PC-3 (cell line): ENCODE results near the gene UBE2G1. TPM values are rescaled to one million over a fixed set of nuclear protein-coding genes. Genes with fewer than 3 reads are reported as not detected.

Experiments
- ATAC-seq: fragments of 200-7000 bp; cut with Tn5 transposase; 2 replicates; pipeline ENCODE4 v1.9.1; 2020; ENCODE audit warnings: mild to moderate bottlenecking, moderate library complexity
- BruUV-seq: library from RNA; stranded (reverse); fragments of 400-500 nt; replicated peaks from 2 replicates; lab custom pipeline; 2021; lab: Mats Ljungman, UMichigan
- CTCF ChIA-PET: fragments of 300-600 bp; sonication (Branson Sonifier 250); formaldehyde crosslinking; loops from one replicate; lab custom pipeline; 2022; ENCODE audit warnings: antibody characterized with exemption; lab: Charles Lee
- POLR2A ChIA-PET: fragments of 300-600 bp; sonication (Branson Sonifier 250); formaldehyde crosslinking; loops from one replicate; lab custom pipeline; 2022; ENCODE audit warnings: antibody characterized with exemption; ENCODE audit not compliant: unreplicated experiment; lab: Charles Lee
- DNase-seq: peaks from one replicate; pipeline ENCODE4 v3.0.0-alpha.2; 2015
- H2AFZ ChIP-seq: fragments of 300-600 bp; sonication (generic); 2 replicates; pipeline ENCODE4 v1.6.0; 2016; ENCODE audit warnings: antibody characterized with exemption, low read length
- H3F3A ChIP-seq: fragments of 300-600 bp; sonication (generic); one replicate; pipeline ENCODE4 v1.6.0; 2017; ENCODE audit warnings: antibody characterized with exemption, low read length, control low read depth, mild to moderate bottlenecking; ENCODE audit not compliant: unreplicated experiment
- H3K27ac ChIP-seq: fragments of 300-600 bp; sonication (generic); 2 replicates; pipeline ENCODE4 v1.5.1; 2016; ENCODE audit warnings: mild to moderate bottlenecking, low read length
- H3K27me3 ChIP-seq: fragments of 300-600 bp; sonication (generic); 2 replicates; pipeline ENCODE4 v1.6.1; 2016; ENCODE audit warnings: low read length, mixed read lengths
- H3K36me3 ChIP-seq: fragments of 300-600 bp; sonication (generic); 2 replicates; pipeline ENCODE4 v1.6.1; 2016; ENCODE audit warnings: low read depth, mixed run types, low read length, mixed read lengths
- H3K4me1 ChIP-seq: fragments of 300-600 bp; sonication (generic); 2 replicates; pipeline ENCODE4 v1.5.1; 2016; ENCODE audit warnings: low read length; ENCODE audit not compliant: insufficient read depth
- H3K4me2 ChIP-seq: fragments of 300-600 bp; sonication (generic); 2 replicates; pipeline ENCODE4 v1.6.0; 2016; ENCODE audit warnings: low read length
- H3K4me3 ChIP-seq: fragments of 300-600 bp; sonication (generic); 2 replicates; pipeline ENCODE4 v1.5.1; 2016; ENCODE audit warnings: mild to moderate bottlenecking, low read length, mixed read lengths
- H3K79me2 ChIP-seq: fragments of 300-600 bp; sonication (generic); 2 replicates; pipeline ENCODE4 v1.6.1; 2017; ENCODE audit warnings: low read length, mixed read lengths
- H3K9ac ChIP-seq: fragments of 300-600 bp; sonication (generic); 2 replicates; pipeline ENCODE4 v1.6.0; 2016; ENCODE audit warnings: mild to moderate bottlenecking, low read length
- H3K9me2 ChIP-seq: fragments of 300-600 bp; sonication (generic); replicated peaks from 2 replicates; pipeline ENCODE4 v1.6.1; 2016; ENCODE audit warnings: mixed run types, low read length, mixed read lengths
- H3K9me3 ChIP-seq: fragments of 300-600 bp; sonication (generic); 2 replicates; pipeline ENCODE4 v1.6.1; 2016; ENCODE audit warnings: low read length, mixed read lengths
- H4K20me1 ChIP-seq: fragments of 300-600 bp; sonication (generic); 2 replicates; pipeline ENCODE4 v1.6.1; 2016; ENCODE audit warnings: low read length, mixed read lengths
- EZH2 ChIP-seq: fragments of 300-600 bp; sonication (generic); IDR thresholded peaks from one replicate; pipeline ENCODE4 v1.6.1; 2017; ENCODE audit warnings: antibody characterized with exemption, mild to moderate bottlenecking, low read length; ENCODE audit not compliant: unreplicated experiment
- EZH2phosphoT487 ChIP-seq: fragments of 300-600 bp; sonication (generic); IDR thresholded peaks from 2 replicates; pipeline ENCODE4 v1.6.1; 2018; ENCODE audit warnings: mild to moderate bottlenecking, antibody characterized with exemption, low read length, borderline replicate concordance
- intact Hi-C: fragments of 100-400 bp; cut with micrococcal nuclease; formaldehyde crosslinking; loops from 2 replicates; pipeline ENCODE4 v1.9.0; 2023
- total RNA-seq: library from RNA; depleted of rRNA; stranded (reverse); fragments of >200 nt; gene quantifications from 2 replicates; pipeline ENCODE4 v1.2.3, GENCODE V29; 2014
- TF ChIP-seq, protein P1 (sequence below): fragments of 300-600 bp; sonication (generic); conservative IDR thresholded peaks from 2 replicates; pipeline ENCODE4 v1.5.1; 2017; ENCODE audit warnings: antibody characterized with exemption, low read depth, mild to moderate bottlenecking, low read length

UBE2G1 gene
- total RNA-seq, 1 experiment from 2014 or later: 35.8 TPM

DNA sequence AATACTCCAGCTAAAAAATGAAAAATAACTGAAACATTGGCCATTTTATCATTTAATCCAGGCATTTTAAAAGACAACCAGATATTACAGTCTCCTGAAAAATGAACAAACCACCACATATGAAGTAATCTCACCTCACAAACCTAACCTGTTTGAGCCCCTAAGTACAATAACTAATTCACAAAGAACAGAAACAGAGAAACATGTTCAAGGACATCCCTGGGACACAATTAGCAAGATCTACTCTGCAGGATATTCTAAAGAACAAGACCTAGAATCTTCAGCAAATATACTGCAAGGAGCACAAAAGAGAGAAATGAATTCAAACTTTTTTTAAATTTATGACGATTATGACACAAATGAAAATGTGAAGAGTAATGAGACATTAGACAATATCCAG, 51.9 kb downstream of the UBE2G1 start:
- Histone ChIP-seq H3K9me2 (no peaks in the 10 kb centered on the region), H3K36me3 (no peaks in the 10 kb centered on the region), H3F3A (no peaks in the 10 kb centered on the region), H4K20me1 (peaks cover 8% of the 10 kb centered on the region; the same call in 1 of the 2 replicates), H3K9me3 (no peaks in the 10 kb centered on the region), H3K27me3 (no peaks in the 10 kb centered on the region), H3K79me2 (peaks cover 98% of the 10 kb centered on the region), H3K9ac (no peak overlapping the region), H3K4me1 (no peaks in the 10 kb centered on the region), H3K4me3 (no peak overlapping the region), H2AFZ (no peak overlapping the region), H3K27ac (no peak overlapping the region), H3K4me2 (no peak overlapping the region)
- no peak for ATAC-seq
- TF ChIP-seq EZH2 (no peak), EZH2phosphoT487 (no peak)
- TF ChIP-seq, protein P1, sequence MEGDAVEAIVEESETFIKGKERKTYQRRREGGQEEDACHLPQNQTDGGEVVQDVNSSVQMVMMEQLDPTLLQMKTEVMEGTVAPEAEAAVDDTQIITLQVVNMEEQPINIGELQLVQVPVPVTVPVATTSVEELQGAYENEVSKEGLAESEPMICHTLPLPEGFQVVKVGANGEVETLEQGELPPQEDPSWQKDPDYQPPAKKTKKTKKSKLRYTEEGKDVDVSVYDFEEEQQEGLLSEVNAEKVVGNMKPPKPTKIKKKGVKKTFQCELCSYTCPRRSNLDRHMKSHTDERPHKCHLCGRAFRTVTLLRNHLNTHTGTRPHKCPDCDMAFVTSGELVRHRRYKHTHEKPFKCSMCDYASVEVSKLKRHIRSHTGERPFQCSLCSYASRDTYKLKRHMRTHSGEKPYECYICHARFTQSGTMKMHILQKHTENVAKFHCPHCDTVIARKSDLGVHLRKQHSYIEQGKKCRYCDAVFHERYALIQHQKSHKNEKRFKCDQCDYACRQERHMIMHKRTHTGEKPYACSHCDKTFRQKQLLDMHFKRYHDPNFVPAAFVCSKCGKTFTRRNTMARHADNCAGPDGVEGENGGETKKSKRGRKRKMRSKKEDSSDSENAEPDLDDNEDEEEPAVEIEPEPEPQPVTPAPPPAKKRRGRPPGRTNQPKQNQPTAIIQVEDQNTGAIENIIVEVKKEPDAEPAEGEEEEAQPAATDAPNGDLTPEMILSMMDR: no peak
- BruUV-seq: no TSS peak
- intact Hi-C loops: loop anchor here (10.0 kb wide), 1 partner anchor 50 kb away; the partner anchor contains the start of gene UBE2G1
- ChIA-PET POLR2A (no interaction called here), CTCF (no interaction called here)
- no peak for DNase-seq

DNA sequence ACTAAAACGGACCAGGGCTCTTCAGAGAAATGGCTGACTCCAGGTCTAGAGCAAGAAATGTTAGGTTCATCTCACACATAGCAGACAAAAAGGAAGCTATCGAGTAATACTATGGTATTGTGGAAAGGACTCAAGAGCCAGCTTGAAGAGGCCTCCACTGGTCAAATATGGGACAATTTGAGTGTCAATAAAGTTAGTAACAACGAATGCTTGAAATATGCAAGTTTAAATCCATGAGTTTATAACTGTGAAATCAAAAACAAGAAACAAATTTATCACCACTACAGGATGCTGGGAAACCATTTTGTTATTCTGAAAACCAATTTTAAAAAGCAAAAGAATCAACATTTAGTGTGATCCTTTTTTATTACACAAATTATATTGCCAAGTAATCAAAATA, 52.3 kb downstream of the UBE2G1 start:
- ChIA-PET POLR2A (no interaction called here), CTCF (no interaction called here)
- no TSS peak for BruUV-seq
- intact Hi-C loops: loop anchor here (10.0 kb wide), 1 partner anchor 51 kb away; the partner anchor contains the start of gene UBE2G1
- H3K9me2 ChIP-seq: no peaks in the 10 kb centered on the region
- peaks cover 98% of the 10 kb centered on the region for H3K79me2 ChIP-seq
- no peak overlapping the region for H3K27ac ChIP-seq
- TF ChIP-seq EZH2 (no peak), EZH2phosphoT487 (no peak)
- TF ChIP-seq, protein P1: no peak
- peaks cover 8% of the 10 kb centered on the region; the same call in 1 of the 2 replicates for H4K20me1 ChIP-seq
- DNase-seq: no peak
- no peaks in the 10 kb centered on the region for H3K4me1 ChIP-seq
- no peak overlapping the region for H2AFZ ChIP-seq
- H3K9ac ChIP-seq: no peak overlapping the region
- no peaks in the 10 kb centered on the region for H3K9me3 ChIP-seq
- no peak overlapping the region for H3K4me3 ChIP-seq
- H3K27me3 ChIP-seq: no peaks in the 10 kb centered on the region
- H3K4me2 ChIP-seq: no peak overlapping the region
- no peaks in the 10 kb centered on the region for H3K36me3 ChIP-seq
- ATAC-seq: no peak
- H3F3A ChIP-seq: no peaks in the 10 kb centered on the region
